ENCODE measurements around the gene TRRAP. TPM values are rescaled to one million over a fixed set of nuclear protein-coding genes. Genes with fewer than 3 reads are reported as not detected.

The TRRAP gene
- total RNA-seq, 2 donors from 2014 or later, result 59.3 to 63.1 TPM

DNA sequence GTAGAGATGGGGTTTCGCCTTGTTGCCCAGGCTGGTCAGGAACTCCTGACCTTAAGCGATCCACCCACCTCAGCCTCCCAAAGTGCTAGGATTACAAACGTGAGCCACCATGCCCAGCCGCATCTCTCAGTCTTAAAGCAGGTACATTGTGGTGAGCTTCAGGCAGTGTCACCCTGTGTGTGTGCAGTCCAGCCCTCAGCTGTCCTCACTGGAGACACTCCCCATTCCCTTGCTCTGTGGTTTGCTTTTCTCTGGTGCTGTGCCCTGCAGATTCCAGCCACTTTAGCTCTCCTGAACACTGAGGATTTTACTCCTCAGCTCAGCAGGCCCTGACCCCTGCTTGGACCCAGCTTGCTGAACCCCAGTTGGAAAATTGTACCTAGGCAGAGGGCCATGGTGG, 6.1 kb downstream of the TRRAP start:
- Mint-ChIP-seq H3K4me3 (no peak overlapping the region), H3K27ac (no peak overlapping the region), H3K27me3 (ENCODE audit: low read depth) (no peaks in the 10 kb centered on the region), H3K9me3 (no peaks in the 10 kb centered on the region), H3K4me1 (ENCODE audit: low read depth) (peaks cover 32% of the 10 kb centered on the region), H3K36me3 (ENCODE audit: insufficient read depth in 2 of 2) (peaks cover 10 to 26% of the 10 kb centered on the region in 2 donors)
- ATAC-seq (replicated peaks in 1 of 2) (no peak), DNase-seq (no peak)

DNA sequence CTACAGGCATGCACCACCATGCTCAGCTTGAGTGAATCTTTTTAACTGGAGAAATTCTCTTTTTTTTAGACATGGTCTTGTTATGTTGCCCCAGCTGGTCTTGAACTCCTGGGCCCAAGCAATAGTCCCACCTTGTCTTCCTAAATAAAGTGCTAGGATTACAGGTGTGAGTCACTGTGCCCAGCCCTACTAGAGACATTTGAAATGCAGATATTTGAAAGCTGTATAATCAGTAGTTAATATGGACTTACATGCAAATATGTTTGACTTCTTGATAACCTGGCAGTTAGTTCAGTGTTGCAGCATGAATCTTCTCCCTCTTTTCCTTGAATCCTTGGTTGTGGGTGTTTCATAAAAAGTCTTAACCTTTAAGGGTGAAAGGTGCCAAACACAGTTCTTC, 8.7 kb downstream of the TRRAP start:
- H3K27ac Mint-ChIP-seq, result no peak overlapping the region
- no peaks in the 10 kb centered on the region for H3K27me3 Mint-ChIP-seq (ENCODE audit: low read depth)
- ATAC-seq (replicated peaks in 1 of 2), result no peak
- H3K9me3 Mint-ChIP-seq, result no peaks in the 10 kb centered on the region
- H3K4me1 Mint-ChIP-seq (ENCODE audit: low read depth), result peaks cover 9% of the 10 kb centered on the region
- DNase-seq, result no peak
- no peak overlapping the region for H3K4me3 Mint-ChIP-seq
- peaks cover 11 to 31% of the 10 kb centered on the region in 2 donors for H3K36me3 Mint-ChIP-seq (ENCODE audit: insufficient read depth in 2 of 2)

DNA sequence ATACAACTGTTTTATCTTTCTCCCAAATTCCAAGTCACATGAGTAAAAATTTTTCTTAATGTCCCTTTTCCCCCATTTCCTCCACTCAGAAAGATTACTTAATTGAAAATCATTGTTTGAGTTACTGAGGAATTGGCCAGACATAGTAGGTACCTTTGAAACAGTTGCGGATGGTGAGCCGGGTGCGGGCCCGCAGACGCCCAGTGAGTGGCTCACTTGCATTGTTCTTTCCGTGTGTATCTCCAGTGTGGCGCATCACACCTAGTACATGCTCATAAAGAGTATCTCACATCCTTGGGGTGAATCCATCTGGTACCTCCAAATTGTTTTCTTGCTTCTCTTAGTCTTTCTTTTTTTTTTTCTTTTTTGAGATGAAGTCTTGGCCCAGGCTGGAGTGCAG, 14.3 kb downstream of the TRRAP start:
- Mint-ChIP-seq H3K36me3 (ENCODE audit: insufficient read depth in 2 of 2) (peaks cover 10 to 46% of the 10 kb centered on the region in 2 donors), H3K27ac (no peak overlapping the region), H3K9me3 (no peaks in the 10 kb centered on the region), H3K4me3 (no peak overlapping the region), H3K4me1 (ENCODE audit: low read depth) (no peaks in the 10 kb centered on the region), H3K27me3 (ENCODE audit: low read depth) (no peaks in the 10 kb centered on the region)
- ATAC-seq (replicated peaks in 1 of 2), result no peak
- DNase-seq, result no peak

GRCh38 chr7:98899816-98900215, 21.5 kb downstream of the TRRAP start:
- Mint-ChIP-seq H3K4me3 (no peak overlapping the region), H3K4me1 (ENCODE audit: low read depth) (no peaks in the 10 kb centered on the region), H3K36me3 (ENCODE audit: insufficient read depth in 2 of 2) (peaks cover 12 to 48% of the 10 kb centered on the region in 2 donors), H3K27ac (no peak overlapping the region), H3K27me3 (ENCODE audit: low read depth) (no peaks in the 10 kb centered on the region), H3K9me3 (no peaks in the 10 kb centered on the region)
- ATAC-seq (replicated peaks in 1 of 2) (no peak), DNase-seq (no peak)

GRCh38 chr7:98900815-98901214, 22.5 kb downstream of the TRRAP start:
- Mint-ChIP-seq H3K4me3 (no peak overlapping the region), H3K36me3 (ENCODE audit: insufficient read depth in 2 of 2) (peaks cover 18 to 44% of the 10 kb centered on the region in 2 donors), H3K27me3 (ENCODE audit: low read depth) (no peaks in the 10 kb centered on the region), H3K9me3 (no peaks in the 10 kb centered on the region), H3K4me1 (ENCODE audit: low read depth) (no peaks in the 10 kb centered on the region), H3K27ac (no peak overlapping the region)
- ATAC-seq (replicated peaks in 1 of 2) (no peak), DNase-seq (no peak)

GRCh38 chr7:98902523-98902922, 24.2 kb downstream of the TRRAP start:
- no peak overlapping the region for H3K4me3 Mint-ChIP-seq
- peak overlapping the region; percentile 5 for H3K27ac Mint-ChIP-seq
- no peaks in the 10 kb centered on the region for H3K27me3 Mint-ChIP-seq (ENCODE audit: low read depth)
- no peaks in the 10 kb centered on the region for H3K9me3 Mint-ChIP-seq
- DNase-seq, result no peak
- no peak for ATAC-seq (replicated peaks in 1 of 2)
- H3K4me1 Mint-ChIP-seq (ENCODE audit: low read depth), result no peaks in the 10 kb centered on the region
- H3K36me3 Mint-ChIP-seq (ENCODE audit: insufficient read depth in 2 of 2), result peaks cover 18 to 38% of the 10 kb centered on the region in 2 donors

DNA sequence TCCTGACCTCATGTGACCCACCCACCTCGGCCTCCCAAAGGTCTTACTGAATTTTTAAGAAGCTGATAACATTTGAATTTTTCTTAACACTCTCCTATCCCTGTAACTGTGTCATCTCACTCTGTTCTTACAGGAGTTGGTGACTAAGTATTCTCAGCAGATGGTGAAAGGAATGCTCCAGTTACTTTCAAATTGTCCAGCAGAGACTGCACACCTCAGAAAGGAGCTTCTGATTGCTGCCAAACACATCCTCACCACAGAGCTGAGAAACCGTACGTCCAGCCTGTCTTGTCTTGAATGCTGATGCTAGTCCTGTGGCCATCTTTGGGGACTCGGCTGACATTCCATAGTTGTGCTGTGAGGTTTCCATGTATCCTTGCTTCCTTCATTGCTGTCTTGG, 24.9 kb downstream of the TRRAP start:
- DNase-seq (no peak), ATAC-seq (replicated peaks in 1 of 2) (no peak)
- H3K9me3 Mint-ChIP-seq, result no peaks in the 10 kb centered on the region
- H3K4me3 Mint-ChIP-seq, result no peak overlapping the region
- no peak overlapping the region for H3K27ac Mint-ChIP-seq
- H3K4me1 Mint-ChIP-seq (ENCODE audit: low read depth), result no peaks in the 10 kb centered on the region
- no peaks in the 10 kb centered on the region for H3K27me3 Mint-ChIP-seq (ENCODE audit: low read depth)
- H3K36me3 Mint-ChIP-seq (ENCODE audit: insufficient read depth in 2 of 2), result peaks cover 17 to 39% of the 10 kb centered on the region in 2 donors

GRCh38 chr7:98907570-98907969, 29.2 kb downstream of the TRRAP start:
- Mint-ChIP-seq H3K27ac (no peak overlapping the region), H3K4me1 (ENCODE audit: low read depth) (no peaks in the 10 kb centered on the region), H3K36me3 (ENCODE audit: insufficient read depth in 2 of 2) (peaks cover 13 to 38% of the 10 kb centered on the region in 2 donors), H3K4me3 (no peak overlapping the region), H3K27me3 (ENCODE audit: low read depth) (no peaks in the 10 kb centered on the region), H3K9me3 (no peaks in the 10 kb centered on the region)
- ATAC-seq (replicated peaks in 1 of 2) (no peak), DNase-seq (no peak)

GRCh38 chr7:98908585-98908984, 30.3 kb downstream of the TRRAP start:
- Mint-ChIP-seq H3K36me3 (ENCODE audit: insufficient read depth in 2 of 2) (peaks cover 11 to 39% of the 10 kb centered on the region in 2 donors), H3K27ac (no peak overlapping the region), H3K27me3 (ENCODE audit: low read depth) (no peaks in the 10 kb centered on the region), H3K4me3 (no peak overlapping the region), H3K4me1 (ENCODE audit: low read depth) (no peaks in the 10 kb centered on the region), H3K9me3 (no peaks in the 10 kb centered on the region)
- ATAC-seq (replicated peaks in 1 of 2) (no peak), DNase-seq (no peak)

GRCh38 chr7:98909487-98909886, 31.2 kb downstream of the TRRAP start:
- Mint-ChIP-seq H3K27ac (no peak overlapping the region), H3K4me3 (no peak overlapping the region), H3K4me1 (ENCODE audit: low read depth) (no peaks in the 10 kb centered on the region), H3K9me3 (no peaks in the 10 kb centered on the region), H3K27me3 (ENCODE audit: low read depth) (no peaks in the 10 kb centered on the region), H3K36me3 (ENCODE audit: insufficient read depth in 2 of 2) (peaks cover 10 to 37% of the 10 kb centered on the region in 2 donors)
- DNase-seq (no peak), ATAC-seq (replicated peaks in 1 of 2) (no peak)

GRCh38 chr7:98910427-98910826, 32.1 kb downstream of the TRRAP start:
- no peak overlapping the region for H3K4me3 Mint-ChIP-seq
- H3K4me1 Mint-ChIP-seq (ENCODE audit: low read depth), result no peaks in the 10 kb centered on the region
- no peak for ATAC-seq (replicated peaks in 1 of 2)
- DNase-seq, result no peak
- no peaks in the 10 kb centered on the region for H3K9me3 Mint-ChIP-seq
- H3K27me3 Mint-ChIP-seq (ENCODE audit: low read depth), result no peaks in the 10 kb centered on the region
- no peak overlapping the region for H3K27ac Mint-ChIP-seq
- peaks cover 4 to 31% of the 10 kb centered on the region in 2 donors for H3K36me3 Mint-ChIP-seq (ENCODE audit: insufficient read depth in 2 of 2)

DNA sequence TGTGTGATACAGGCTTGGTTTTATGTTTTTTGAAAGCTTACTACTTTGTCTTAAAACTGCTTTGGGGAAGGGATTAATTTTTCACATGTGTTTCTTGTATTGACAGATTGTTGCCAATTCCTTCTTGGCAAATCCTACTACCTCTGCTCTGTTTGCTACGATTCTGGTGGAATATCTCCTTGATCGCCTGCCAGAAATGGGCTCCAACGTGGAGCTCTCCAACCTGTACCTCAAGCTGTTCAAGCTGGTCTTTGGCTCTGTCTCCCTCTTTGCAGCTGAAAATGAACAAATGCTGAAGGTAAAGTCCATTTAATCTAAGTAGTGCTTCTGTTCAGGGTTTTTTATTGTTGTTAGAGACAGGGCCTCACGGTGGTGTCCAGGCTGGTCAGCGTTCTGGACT, 33.6 kb downstream of the TRRAP start:
- Mint-ChIP-seq H3K4me3 (no peak overlapping the region), H3K4me1 (ENCODE audit: low read depth) (no peaks in the 10 kb centered on the region), H3K36me3 (ENCODE audit: insufficient read depth in 2 of 2) (peaks cover 4 to 28% of the 10 kb centered on the region in 2 donors), H3K27ac (no peak overlapping the region), H3K27me3 (ENCODE audit: low read depth) (no peaks in the 10 kb centered on the region), H3K9me3 (no peaks in the 10 kb centered on the region)
- DNase-seq (no peak), ATAC-seq (replicated peaks in 1 of 2) (no peak)

- DNase-seq, result no peak
- H3K36me3 Mint-ChIP-seq (ENCODE audit: insufficient read depth in 2 of 2), result peaks cover 6 to 28% of the 10 kb centered on the region in 2 donors
- no peak overlapping the region for H3K27ac Mint-ChIP-seq
- no peaks in the 10 kb centered on the region for H3K4me1 Mint-ChIP-seq (ENCODE audit: low read depth)
- ATAC-seq (replicated peaks in 1 of 2), result no peak
- H3K9me3 Mint-ChIP-seq, result no peaks in the 10 kb centered on the region
- H3K27me3 Mint-ChIP-seq (ENCODE audit: low read depth), result no peaks in the 10 kb centered on the region
- no peak overlapping the region for H3K4me3 Mint-ChIP-seq
Observed at GRCh38 chr7:98913026-98913425, 34.7 kb downstream of the TRRAP start.

- H3K36me3 Mint-ChIP-seq (ENCODE audit: insufficient read depth in 2 of 2), result peaks cover 6 to 24% of the 10 kb centered on the region in 2 donors
- H3K4me1 Mint-ChIP-seq (ENCODE audit: low read depth), result no peaks in the 10 kb centered on the region
- H3K4me3 Mint-ChIP-seq, result no peak overlapping the region
- DNase-seq, result no peak
- no peak for ATAC-seq (replicated peaks in 1 of 2)
- no peak overlapping the region for H3K27ac Mint-ChIP-seq
- no peaks in the 10 kb centered on the region for H3K9me3 Mint-ChIP-seq
- no peaks in the 10 kb centered on the region for H3K27me3 Mint-ChIP-seq (ENCODE audit: low read depth)
Observed at GRCh38 chr7:98913612-98914011, 35.3 kb downstream of the TRRAP start.
